ENCODE measurements around the gene PDE1A.

DNA sequence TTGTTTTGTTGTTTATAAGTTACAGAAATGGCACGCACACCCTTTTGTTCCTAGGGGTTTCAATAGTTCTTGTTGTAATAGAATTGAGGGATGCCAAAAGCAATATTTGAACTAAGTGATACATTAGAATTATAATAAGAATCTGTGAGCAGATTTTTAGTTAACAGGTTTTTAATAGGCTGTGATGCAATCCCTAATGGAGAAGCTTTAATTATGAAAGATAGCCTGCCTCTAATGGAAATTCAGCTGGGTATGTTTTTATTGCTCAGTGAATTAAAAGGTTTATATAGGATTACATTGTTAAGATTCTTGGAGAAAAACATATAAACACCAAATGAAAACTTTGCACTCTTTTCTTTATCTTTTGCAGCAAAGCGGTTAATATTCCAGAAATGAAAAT lies 310.1 kb downstream of the PDE1A start:
- TF ChIP-seq RAD21 (IDR thresholded peaks at IDR 0.05; ENCODE audit: low read length) (no peak), CHD2 (IDR thresholded peaks at IDR 0.05; ENCODE audit: low read length, partially characterized antibody) (no peak)
- TF ChIP-seq, protein P1, sequence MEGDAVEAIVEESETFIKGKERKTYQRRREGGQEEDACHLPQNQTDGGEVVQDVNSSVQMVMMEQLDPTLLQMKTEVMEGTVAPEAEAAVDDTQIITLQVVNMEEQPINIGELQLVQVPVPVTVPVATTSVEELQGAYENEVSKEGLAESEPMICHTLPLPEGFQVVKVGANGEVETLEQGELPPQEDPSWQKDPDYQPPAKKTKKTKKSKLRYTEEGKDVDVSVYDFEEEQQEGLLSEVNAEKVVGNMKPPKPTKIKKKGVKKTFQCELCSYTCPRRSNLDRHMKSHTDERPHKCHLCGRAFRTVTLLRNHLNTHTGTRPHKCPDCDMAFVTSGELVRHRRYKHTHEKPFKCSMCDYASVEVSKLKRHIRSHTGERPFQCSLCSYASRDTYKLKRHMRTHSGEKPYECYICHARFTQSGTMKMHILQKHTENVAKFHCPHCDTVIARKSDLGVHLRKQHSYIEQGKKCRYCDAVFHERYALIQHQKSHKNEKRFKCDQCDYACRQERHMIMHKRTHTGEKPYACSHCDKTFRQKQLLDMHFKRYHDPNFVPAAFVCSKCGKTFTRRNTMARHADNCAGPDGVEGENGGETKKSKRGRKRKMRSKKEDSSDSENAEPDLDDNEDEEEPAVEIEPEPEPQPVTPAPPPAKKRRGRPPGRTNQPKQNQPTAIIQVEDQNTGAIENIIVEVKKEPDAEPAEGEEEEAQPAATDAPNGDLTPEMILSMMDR (IDR thresholded peaks at IDR 0.05), result no peak

Data from SK-N-SH (cell line).